HG02870 (cell line): ENCODE results near the gene LRRC31.

Source experiments
- ATAC-seq: cut with Tn5 transposase; IDR thresholded peaks from one replicate; pipeline ENCODE4 v1.9.1; 2021; ENCODE audit warnings: mild to moderate bottlenecking, moderate library complexity; ENCODE audit not compliant: unreplicated experiment

The LRRC31 gene

GRCh38 chr3:169869484-169870220 is at the start of gene LRRC31:
Gene LRRC31, minus strand, starts transcription at chr3:169869935. Its CDS starts 128 bp downstream, at chr3:169869807.
- no peak for ATAC-seq

GRCh38 chr3:169914321-169914720 is 44.6 kb upstream of the LRRC31 start:
- ATAC-seq, result no peak

- no peak for ATAC-seq
These were observed 43.6 kb upstream of the LRRC31 start for GRCh38 chr3:169913323-169913722.

GRCh38 chr3:169911272-169911671 is 41.5 kb upstream of the LRRC31 start, which contains the start of gene SAMD7:
Gene SAMD7, plus strand, starts transcription at chr3:169911572. Its CDS starts 7,927 bp downstream, at chr3:169919499.
- ATAC-seq, result no peak

GRCh38 chr3:169907944-169908343 is 38.2 kb upstream of the LRRC31 start:
- no peak for ATAC-seq

- ATAC-seq, result no peak
These were observed 37.7 kb upstream of the LRRC31 start for GRCh38 chr3:169907476-169907875.

- no peak for ATAC-seq
These were observed 35.7 kb upstream of the LRRC31 start for GRCh38 chr3:169905404-169905803.

GRCh38 chr3:169901453-169901852 is 31.7 kb upstream of the LRRC31 start:
- no peak for ATAC-seq

- no peak for ATAC-seq
These were observed 27.5 kb upstream of the LRRC31 start for GRCh38 chr3:169897284-169897683.

GRCh38 chr3:169895072-169895471 is 25.3 kb upstream of the LRRC31 start:
- no peak for ATAC-seq

- ATAC-seq, result no peak
These were observed 24.4 kb upstream of the LRRC31 start for GRCh38 chr3:169894110-169894509.

GRCh38 chr3:169891886-169892285 is 22.2 kb upstream of the LRRC31 start:
- ATAC-seq, result no peak

- ATAC-seq, result no peak
These were observed 16.9 kb upstream of the LRRC31 start for GRCh38 chr3:169886671-169887070.

- ATAC-seq, result no peak
These were observed 11.0 kb upstream of the LRRC31 start for GRCh38 chr3:169880576-169881250.

GRCh38 chr3:169879845-169880575 is 10.3 kb upstream of the LRRC31 start:
- ATAC-seq, result no peak

GRCh38 chr3:169879013-169879557 is 9.3 kb upstream of the LRRC31 start:
- no peak for ATAC-seq

- no peak for ATAC-seq
These were observed 1.6 kb upstream of the LRRC31 start for GRCh38 chr3:169871129-169871886.

GRCh38 chr3:169868369-169868768 is 1.4 kb downstream of the LRRC31 start:
- ATAC-seq, result no peak

- ATAC-seq, result no peak
These were observed 2.0 kb downstream of the LRRC31 start for GRCh38 chr3:169867584-169868210.

- no peak for ATAC-seq
These were observed 4.5 kb downstream of the LRRC31 start for GRCh38 chr3:169865176-169865767.
